Stimulated activated effector memory CD8-positive, alpha-beta T cell treated with anti-CD3 and anti-CD28 coated beads, Interleukin-12 subunit alpha, Interleukin-12 subunit beta, amount 100 ng/mL, for 72 hours (primary cell): ENCODE data around the gene NEDD4L.

Experiments used
- ATAC-seq: fragments of 150-1000 bp; cut with Tn5 transposase; 2 replicates; pipeline ENCODE4 v1.10.0; 2021
- DNase-seq, 2 donors: peaks; one replicate each; pipeline ENCODE4 v3.0.0; 2021 to 2022; ENCODE audit warnings: low spot score in 2 of 2
- H3K27ac Mint-ChIP-seq: one replicate; pipeline ENCODE4 v1.8.0; 2022; ENCODE audit warnings: mild to moderate bottlenecking, mixed read lengths
- H3K36me3 Mint-ChIP-seq: one replicate; pipeline ENCODE4 v1.8.0; 2022; ENCODE audit warnings: mild to moderate bottlenecking, mixed read lengths
- H3K4me1 Mint-ChIP-seq: one replicate; pipeline ENCODE4 v1.8.0; 2022; ENCODE audit warnings: mixed read lengths
- H3K4me3 Mint-ChIP-seq: one replicate; pipeline ENCODE4 v1.8.0; 2022; ENCODE audit warnings: mild to moderate bottlenecking, mixed read lengths
- H3K9me3 Mint-ChIP-seq: one replicate; pipeline ENCODE4 v1.8.0; 2022; ENCODE audit warnings: mixed read lengths

NEDD4L gene

GRCh38 chr18:58175122-58175785, 131.2 kb downstream of the NEDD4L start:
- Mint-ChIP-seq H3K9me3 (no peaks in the 10 kb centered on the region), H3K36me3 (no peaks in the 10 kb centered on the region), H3K27ac (no peak overlapping the region), H3K4me3 (no peak overlapping the region), H3K4me1 (no peaks in the 10 kb centered on the region)
- no peak for DNase-seq
- ATAC-seq = peak; percentile 43

- ATAC-seq = no peak
- Mint-ChIP-seq H3K4me1 (no peaks in the 10 kb centered on the region), H3K4me3 (no peak overlapping the region), H3K27ac (no peak overlapping the region), H3K36me3 (no peaks in the 10 kb centered on the region), H3K9me3 (no peaks in the 10 kb centered on the region)
- no peak for DNase-seq
These were observed 131.8 kb downstream of the NEDD4L start for GRCh38 chr18:58175786-58176176.

- H3K4me1 Mint-ChIP-seq = no peaks in the 10 kb centered on the region
- no peaks in the 10 kb centered on the region for H3K36me3 Mint-ChIP-seq
- ATAC-seq (no peak), DNase-seq (no peak)
- H3K27ac Mint-ChIP-seq = no peak overlapping the region
- H3K4me3 Mint-ChIP-seq = no peak overlapping the region
- no peaks in the 10 kb centered on the region for H3K9me3 Mint-ChIP-seq
These were observed 133.1 kb downstream of the NEDD4L start for GRCh38 chr18:58177004-58177717.

GRCh38 chr18:58177896-58178470, 134.0 kb downstream of the NEDD4L start:
- DNase-seq (no peak), ATAC-seq (no peak)
- Mint-ChIP-seq H3K4me3 (no peak overlapping the region), H3K9me3 (no peaks in the 10 kb centered on the region), H3K27ac (no peak overlapping the region), H3K4me1 (no peaks in the 10 kb centered on the region), H3K36me3 (no peaks in the 10 kb centered on the region)

- H3K27ac Mint-ChIP-seq = no peak overlapping the region
- H3K9me3 Mint-ChIP-seq = no peaks in the 10 kb centered on the region
- no peaks in the 10 kb centered on the region for H3K4me1 Mint-ChIP-seq
- no peak for DNase-seq
- no peaks in the 10 kb centered on the region for H3K36me3 Mint-ChIP-seq
- no peak overlapping the region for H3K4me3 Mint-ChIP-seq
- no peak for ATAC-seq
These were observed 134.5 kb downstream of the NEDD4L start for GRCh38 chr18:58178511-58178910.

- ATAC-seq = no peak
These were observed 136.1 kb downstream of the NEDD4L start for GRCh38 chr18:58180172-58180571.

GRCh38 chr18:58180738-58181353, 136.8 kb downstream of the NEDD4L start:
- no peaks in the 10 kb centered on the region for H3K9me3 Mint-ChIP-seq
- no peak for ATAC-seq

More at GRCh38 chr18:58180172-58180571, 136.1 kb downstream of the NEDD4L start:
- Mint-ChIP-seq H3K9me3 (no peaks in the 10 kb centered on the region), H3K27ac (no peak overlapping the region), H3K36me3 (no peaks in the 10 kb centered on the region), H3K4me3 (no peak overlapping the region), H3K4me1 (no peaks in the 10 kb centered on the region)
- no peak for DNase-seq

GRCh38 chr18:58181988-58182387, 138.0 kb downstream of the NEDD4L start:
- no peaks in the 10 kb centered on the region for H3K9me3 Mint-ChIP-seq
- H3K4me3 Mint-ChIP-seq = no peak overlapping the region
- no peak overlapping the region for H3K27ac Mint-ChIP-seq
- ATAC-seq (no peak), DNase-seq (no peak)
- no peaks in the 10 kb centered on the region for H3K36me3 Mint-ChIP-seq
- no peaks in the 10 kb centered on the region for H3K4me1 Mint-ChIP-seq

More at GRCh38 chr18:58180738-58181353, 136.8 kb downstream of the NEDD4L start:
- Mint-ChIP-seq H3K36me3 (no peaks in the 10 kb centered on the region), H3K27ac (no peak overlapping the region), H3K4me1 (no peaks in the 10 kb centered on the region), H3K4me3 (no peak overlapping the region)
- peak; percentile 53 to 68 for DNase-seq

GRCh38 chr18:58183226-58183625, 139.2 kb downstream of the NEDD4L start:
- Mint-ChIP-seq H3K4me3 (no peak overlapping the region), H3K36me3 (no peaks in the 10 kb centered on the region), H3K27ac (no peak overlapping the region), H3K4me1 (no peaks in the 10 kb centered on the region), H3K9me3 (no peaks in the 10 kb centered on the region)
- no peak for DNase-seq
- ATAC-seq = no peak

GRCh38 chr18:58186258-58186948, 142.4 kb downstream of the NEDD4L start:
- Mint-ChIP-seq H3K4me3 (no peak overlapping the region), H3K4me1 (no peaks in the 10 kb centered on the region)
- no peak for ATAC-seq

GRCh38 chr18:58187674-58188073, 143.6 kb downstream of the NEDD4L start:
- Mint-ChIP-seq H3K4me3 (no peak overlapping the region), H3K9me3 (no peaks in the 10 kb centered on the region), H3K27ac (no peak overlapping the region), H3K4me1 (no peaks in the 10 kb centered on the region), H3K36me3 (no peaks in the 10 kb centered on the region)
- DNase-seq (no peak), ATAC-seq (no peak)

More at GRCh38 chr18:58186258-58186948, 142.4 kb downstream of the NEDD4L start:
- H3K27ac Mint-ChIP-seq = no peak overlapping the region
- no peaks in the 10 kb centered on the region for H3K36me3 Mint-ChIP-seq
- H3K9me3 Mint-ChIP-seq = no peaks in the 10 kb centered on the region
- no peak for DNase-seq

- Mint-ChIP-seq H3K9me3 (no peaks in the 10 kb centered on the region), H3K36me3 (no peaks in the 10 kb centered on the region), H3K27ac (no peak overlapping the region), H3K4me1 (no peaks in the 10 kb centered on the region), H3K4me3 (no peak overlapping the region)
- no peak for DNase-seq
- no peak for ATAC-seq
These were observed 145.0 kb downstream of the NEDD4L start for GRCh38 chr18:58188996-58189395.

GRCh38 chr18:58190842-58191530, 147.0 kb downstream of the NEDD4L start:
- Mint-ChIP-seq H3K9me3 (no peaks in the 10 kb centered on the region), H3K36me3 (no peaks in the 10 kb centered on the region), H3K4me1 (peaks cover 7% of the 10 kb centered on the region), H3K27ac (no peak overlapping the region), H3K4me3 (no peak overlapping the region)
- DNase-seq (no peak), ATAC-seq (no peak)

GRCh38 chr18:58191626-58192025, 147.6 kb downstream of the NEDD4L start:
- ATAC-seq (no peak), DNase-seq (no peak)
- H3K9me3 Mint-ChIP-seq = no peaks in the 10 kb centered on the region
- H3K27ac Mint-ChIP-seq = no peak overlapping the region
- H3K36me3 Mint-ChIP-seq = no peaks in the 10 kb centered on the region
- peaks cover 9% of the 10 kb centered on the region for H3K4me1 Mint-ChIP-seq
- H3K4me3 Mint-ChIP-seq = no peak overlapping the region

- DNase-seq = no peak
These were observed 148.5 kb downstream of the NEDD4L start for GRCh38 chr18:58192519-58192918.

More at GRCh38 chr18:58192519-58192918, 148.5 kb downstream of the NEDD4L start:
- no peaks in the 10 kb centered on the region for H3K9me3 Mint-ChIP-seq
- H3K4me1 Mint-ChIP-seq = peaks cover 9% of the 10 kb centered on the region
- ATAC-seq = no peak
- no peaks in the 10 kb centered on the region for H3K36me3 Mint-ChIP-seq
- H3K4me3 Mint-ChIP-seq = no peak overlapping the region
- H3K27ac Mint-ChIP-seq = no peak overlapping the region
